ENCODE data around the gene SCN4B.

The SCN4B gene

GRCh38 chr11:118174006-118174567 lies 21.5 kb upstream of the SCN4B start:
- DNase-seq (ENCODE audit: low read depth in 2 of 2), result no peak

DNA sequence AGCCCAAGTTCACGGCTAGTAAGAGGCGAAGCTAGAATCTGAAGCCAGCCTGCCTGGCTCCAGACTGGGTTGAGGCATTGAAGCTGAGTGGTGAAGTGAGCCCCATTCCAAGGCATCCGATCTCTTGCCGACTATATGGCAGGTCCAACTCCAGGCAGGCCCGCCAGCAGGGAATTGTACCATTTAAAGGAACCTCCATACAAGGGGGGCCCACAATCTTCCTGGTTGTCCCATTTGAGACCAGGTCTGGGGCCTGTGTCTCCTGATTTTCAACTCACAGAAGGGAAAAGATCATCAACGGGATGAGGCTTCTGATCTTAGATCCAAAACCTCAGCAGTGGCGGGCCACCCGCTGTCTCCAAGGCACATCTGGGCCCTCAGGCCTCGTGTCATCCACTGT lies 19.7 kb upstream of the SCN4B start:
- no peak for DNase-seq (ENCODE audit: low read depth in 2 of 2)

- no peak for DNase-seq (ENCODE audit: low read depth in 2 of 2)
Measured at GRCh38 chr11:118171269-118172062, 18.8 kb upstream of the SCN4B start.

DNA sequence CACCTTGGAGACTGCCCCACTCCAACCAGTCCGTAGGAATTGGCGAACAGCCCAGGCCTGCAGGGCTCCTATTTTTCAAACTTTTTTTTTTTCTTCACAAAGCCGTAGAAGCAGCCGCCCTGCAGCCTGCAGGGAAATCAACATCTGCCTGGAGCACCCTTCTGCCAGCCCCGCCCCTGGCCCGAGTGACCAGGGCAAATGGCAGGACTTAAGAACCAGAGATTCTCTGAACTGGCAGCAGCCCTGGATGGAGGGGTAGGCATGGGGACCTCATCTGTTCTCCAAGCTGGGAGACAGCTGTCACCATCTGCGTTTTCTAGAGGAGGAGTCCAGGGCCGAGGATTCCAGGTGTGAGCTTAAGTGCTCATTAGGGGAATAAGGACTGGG lies 18.3 kb upstream of the SCN4B start:
- no peak for DNase-seq (ENCODE audit: low read depth in 2 of 2)

GRCh38 chr11:118170231-118170630 lies 17.6 kb upstream of the SCN4B start:
- DNase-seq (ENCODE audit: low read depth in 2 of 2), result no peak

DNA sequence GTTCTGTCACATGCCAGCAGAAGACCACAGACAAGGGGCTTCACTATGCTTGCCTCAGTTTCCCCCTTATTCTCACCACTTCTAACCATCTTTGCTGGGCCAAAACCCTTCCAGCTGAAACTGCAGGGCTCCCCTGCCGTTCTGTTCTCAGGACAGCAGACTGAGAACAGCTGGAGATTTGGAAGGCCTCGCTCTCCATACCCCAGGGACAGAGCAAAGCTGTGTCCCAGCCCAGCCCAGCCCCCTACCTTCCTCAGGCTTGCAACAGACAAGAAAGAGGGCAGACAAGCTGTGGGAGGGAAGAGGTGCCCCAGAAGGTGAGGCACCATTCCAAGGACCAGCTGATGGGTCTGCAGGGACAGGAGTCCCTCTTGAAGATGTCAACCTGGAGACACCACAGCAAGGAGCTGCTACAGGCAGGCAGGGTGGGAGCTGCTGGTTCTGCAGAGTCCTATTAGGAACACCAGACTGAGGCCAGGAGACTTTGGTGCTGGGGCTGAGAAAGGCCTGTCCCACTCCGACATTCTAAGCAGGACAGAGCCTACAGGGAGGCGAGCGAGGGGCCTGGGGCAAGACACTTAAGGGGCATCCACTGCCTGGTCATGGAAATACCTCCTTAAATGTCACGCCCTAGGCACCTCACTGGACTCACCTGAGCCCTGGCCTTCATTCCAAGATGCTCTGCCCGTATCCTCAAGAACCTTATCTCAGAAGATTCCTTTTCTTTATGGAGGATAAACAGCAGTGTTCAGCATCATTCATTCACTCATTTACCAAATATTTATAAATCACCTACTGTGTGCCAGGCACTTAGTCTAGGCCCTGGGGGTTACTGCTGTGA lies 16.9 kb upstream of the SCN4B start:
- DNase-seq (ENCODE audit: low read depth in 2 of 2), result no peak

GRCh38 chr11:118168751-118169150 lies 16.1 kb upstream of the SCN4B start:
- DNase-seq (ENCODE audit: low read depth in 2 of 2), result no peak

DNA sequence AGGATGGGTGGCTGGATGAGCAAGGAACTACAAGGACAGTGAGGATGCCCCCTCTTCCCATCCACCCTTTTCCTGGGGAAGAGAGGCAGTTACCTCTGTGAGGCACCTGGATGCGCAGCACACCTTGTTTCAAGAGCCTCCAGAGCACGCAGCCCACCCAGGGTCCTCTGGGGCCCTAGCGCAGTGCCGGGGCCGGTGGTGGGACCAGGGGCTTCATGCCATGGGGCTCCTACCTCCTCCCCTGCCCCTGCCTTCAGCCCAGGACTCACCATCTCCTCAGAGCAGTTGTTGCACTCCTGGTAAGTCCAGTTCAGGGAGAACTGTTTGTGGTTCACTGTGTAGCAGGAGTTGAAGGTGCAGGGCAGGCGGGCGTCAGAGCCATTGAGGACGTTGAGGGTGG lies 15.7 kb upstream of the SCN4B start:
- DNase-seq (ENCODE audit: low read depth in 2 of 2), result no peak

GRCh38 chr11:118167906-118168305 lies 15.3 kb upstream of the SCN4B start:
- DNase-seq (ENCODE audit: low read depth in 2 of 2), result no peak

GRCh38 chr11:118167253-118167652 lies 14.6 kb upstream of the SCN4B start:
- DNase-seq (ENCODE audit: low read depth in 2 of 2), result no peak

DNA sequence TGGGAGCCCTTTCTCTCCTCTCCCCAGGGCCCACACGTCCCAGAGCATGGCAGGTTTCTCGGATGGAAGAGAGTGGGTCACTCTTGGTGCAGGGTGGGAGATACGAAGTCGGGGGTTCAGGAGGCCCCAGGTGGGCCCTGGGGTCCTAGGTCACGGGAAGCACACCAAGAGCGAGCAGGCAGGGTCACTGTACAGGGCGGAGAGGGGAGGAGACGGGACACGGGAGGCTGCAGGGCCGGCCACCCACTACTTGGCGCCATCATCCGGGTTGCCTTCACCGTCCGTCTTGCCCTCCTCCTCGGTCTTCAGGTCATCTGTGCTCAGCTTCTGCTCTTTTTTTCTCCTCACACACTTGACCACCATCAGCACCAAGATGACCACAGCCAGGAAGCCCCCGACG lies 14.0 kb upstream of the SCN4B start:
- no peak for DNase-seq (ENCODE audit: low read depth in 2 of 2)

- DNase-seq (ENCODE audit: low read depth in 2 of 2), result no peak
Measured at GRCh38 chr11:118164885-118165284, 12.3 kb upstream of the SCN4B start.

GRCh38 chr11:118163494-118163893 lies 10.9 kb upstream of the SCN4B start:
- DNase-seq (ENCODE audit: low read depth in 2 of 2), result no peak

- no peak for DNase-seq (ENCODE audit: low read depth in 2 of 2)
Measured at GRCh38 chr11:118162846-118163245, 10.2 kb upstream of the SCN4B start.

- DNase-seq (ENCODE audit: low read depth in 2 of 2), result no peak
Measured at GRCh38 chr11:118161786-118162185, 9.2 kb upstream of the SCN4B start.

DNA sequence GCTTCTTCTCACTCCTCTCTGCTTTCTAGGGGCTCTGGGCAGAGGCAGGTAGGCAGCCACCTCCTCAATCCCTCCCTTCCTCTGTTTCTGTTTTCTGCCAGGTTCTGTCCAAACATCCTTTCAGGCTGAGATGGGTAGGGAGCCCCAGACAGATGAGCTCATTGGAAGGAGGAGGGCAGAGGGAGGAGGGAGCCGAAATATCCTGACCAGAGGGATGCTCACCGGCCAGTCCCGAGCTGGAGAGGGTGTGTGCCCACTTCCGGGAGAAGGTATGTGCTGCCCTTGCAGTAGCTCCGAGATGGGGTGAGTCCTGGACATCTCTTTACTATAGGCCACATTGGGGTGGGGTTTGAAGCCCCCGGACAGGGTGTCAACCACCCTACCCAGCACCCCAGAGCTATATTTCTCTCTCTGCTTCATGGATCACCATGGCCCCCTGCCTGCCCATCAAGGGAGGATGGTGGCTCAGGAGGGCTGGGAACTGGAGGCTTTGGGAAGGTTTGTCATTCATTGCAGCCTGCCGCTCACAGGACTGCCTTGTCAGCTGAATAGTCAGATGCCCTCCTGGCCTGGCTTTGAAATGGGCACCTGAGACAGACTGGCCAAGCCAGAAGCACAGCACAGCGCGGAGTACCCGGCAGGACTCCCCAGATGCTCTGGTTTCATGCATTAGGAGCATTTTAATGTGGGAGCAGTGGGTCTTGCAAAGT lies 4.7 kb upstream of the SCN4B start:
- DNase-seq (ENCODE audit: low read depth in 2 of 2), result no peak

- DNase-seq (ENCODE audit: low read depth in 2 of 2), result no peak
Measured at GRCh38 chr11:118156531-118157185, 4.0 kb upstream of the SCN4B start.

GRCh38 chr11:118155776-118156530 lies 3.3 kb upstream of the SCN4B start:
- DNase-seq (ENCODE audit: low read depth in 2 of 2), result no peak

- no peak for DNase-seq (ENCODE audit: low read depth in 2 of 2)
Measured at GRCh38 chr11:118154641-118155040, 2.0 kb upstream of the SCN4B start.

GRCh38 chr11:118153976-118154375 lies 1.4 kb upstream of the SCN4B start:
- DNase-seq (ENCODE audit: low read depth in 2 of 2), result no peak

GRCh38 chr11:118153516-118153915 lies 893 bp upstream of the SCN4B start:
- DNase-seq (ENCODE audit: low read depth in 2 of 2), result no peak
